GM23338 (cell line): Measurements from ENCODE around the gene PRG3. TPM values are rescaled to one million over a fixed set of nuclear protein-coding genes. Genes with fewer than 3 reads are reported as not detected.

ENCODE experiments used
- ATAC-seq: fragments of 200-7000 bp; cut with Tn5 transposase; 3 replicates; pipeline ENCODE4 v1.9.1; 2020
- DNase-seq: peaks from one replicate; pipeline ENCODE4 v3.0.0-alpha.2; 2015; ENCODE audit warnings: low spot score
- H2AFZ ChIP-seq: fragments of 200-600 bp; sonication (generic); 2 replicates; pipeline ENCODE4 v1.8.0; 2016; ENCODE audit warnings: antibody characterized with exemption, mild to moderate bottlenecking, moderate library complexity
- H3F3A ChIP-seq: fragments of 200-600 bp; sonication (generic); replicated peaks from 2 replicates; pipeline ENCODE4 v1.8.0; 2017; ENCODE audit warnings: antibody characterized with exemption, mixed run types, low read depth
- H3K27ac ChIP-seq: fragments of 200-600 bp; sonication (generic); 2 replicates; pipeline ENCODE4 v1.6.1; 2016; ENCODE audit warnings: low read depth
- H3K27me3 ChIP-seq: fragments of 200-600 bp; sonication (generic); 2 replicates; pipeline ENCODE4 v1.8.0; 2016; ENCODE audit warnings: mild to moderate bottlenecking, mixed run types, moderate library complexity; ENCODE audit not compliant: insufficient read depth
- H3K36me3 ChIP-seq: fragments of 200-600 bp; sonication (generic); 2 replicates; pipeline ENCODE4 v1.8.0; 2016; ENCODE audit warnings: mild to moderate bottlenecking; ENCODE audit not compliant: insufficient read depth
- H3K4me1 ChIP-seq: fragments of 200-600 bp; sonication (generic); 2 replicates; pipeline ENCODE4 v1.8.0; 2016; ENCODE audit warnings: mild to moderate bottlenecking, moderate library complexity; ENCODE audit not compliant: insufficient read depth
- H3K4me2 ChIP-seq: fragments of 200-600 bp; sonication (generic); 2 replicates; pipeline ENCODE4 v1.7.1; 2017; ENCODE audit warnings: mixed run types
- H3K4me3 ChIP-seq: fragments of 200-600 bp; sonication (generic); 2 replicates; pipeline ENCODE4 v1.6.1; 2016; ENCODE audit warnings: mixed run types
- H3K79me2 ChIP-seq: fragments of 200-600 bp; sonication (generic); replicated peaks from 2 replicates; pipeline ENCODE4 v1.8.0; 2017; ENCODE audit warnings: mild to moderate bottlenecking; ENCODE audit not compliant: insufficient read depth
- H3K9me2 ChIP-seq: fragments of 200-600 bp; sonication (generic); 2 replicates; pipeline ENCODE4 v1.8.0; 2017; ENCODE audit not compliant: insufficient read depth
- H4K20me1 ChIP-seq: fragments of 200-600 bp; sonication (generic); replicated peaks from 2 replicates; pipeline ENCODE4 v1.8.0; 2017; ENCODE audit warnings: mild to moderate bottlenecking; ENCODE audit not compliant: insufficient read depth
- H3K27ac Mint-ChIP-seq: 2 replicates; pipeline ENCODE4 v1.8.0; 2020; ENCODE audit warnings: inconsistent platforms, mild to moderate bottlenecking, moderate library complexity, mixed read lengths
- H3K27me3 Mint-ChIP-seq: 3 replicates; pipeline ENCODE4 v1.8.0; 2022; ENCODE audit warnings: low read depth, mild to moderate bottlenecking, moderate library complexity, mixed read lengths, inconsistent platforms; ENCODE audit not compliant: insufficient read depth, poor library complexity
- H3K36me3 Mint-ChIP-seq: 3 replicates; pipeline ENCODE4 v1.8.0; 2021; ENCODE audit warnings: low read depth, mild to moderate bottlenecking, inconsistent platforms, moderate library complexity, mixed read lengths
- H3K4me1 Mint-ChIP-seq: 3 replicates; pipeline ENCODE4 v1.8.0; 2020; ENCODE audit warnings: mild to moderate bottlenecking, inconsistent platforms, mixed read lengths
- H3K4me3 Mint-ChIP-seq: 3 replicates; pipeline ENCODE4 v1.8.0; 2021; ENCODE audit warnings: moderate library complexity, mild to moderate bottlenecking, inconsistent platforms, mixed read lengths
- H3K9me3 Mint-ChIP-seq: 3 replicates; pipeline ENCODE4 v1.8.0; 2020; ENCODE audit warnings: moderate library complexity, mild to moderate bottlenecking, inconsistent platforms, mixed read lengths
- CREB1 ChIP-seq: fragments of 250-450 bp; sonication (Bioruptor Pico); IDR thresholded peaks from 2 replicates; pipeline ENCODE4 v1.5.0; 2020; ENCODE audit warnings: low read depth, mild to moderate bottlenecking, moderate library complexity
- EZH2 ChIP-seq: fragments of 200-600 bp; sonication (generic); IDR thresholded peaks from one replicate; pipeline ENCODE4 v1.8.0; 2017; ENCODE audit warnings: antibody characterized with exemption, mild to moderate bottlenecking, low read depth; ENCODE audit not compliant: unreplicated experiment
- EZH2phosphoT487 ChIP-seq: fragments of 200-600 bp; sonication (generic); IDR thresholded peaks from one replicate; pipeline ENCODE4 v1.8.1; 2018; ENCODE audit warnings: antibody characterized with exemption; ENCODE audit not compliant: unreplicated experiment
- JUNB ChIP-seq: IDR thresholded peaks from one replicate; pipeline ENCODE4 v1.6.1; 2016; ENCODE audit warnings: antibody characterized with exemption; ENCODE audit not compliant: unreplicated experiment
- NANOG ChIP-seq: IDR thresholded peaks from 2 replicates; pipeline ENCODE4 v1.6.1; 2016; ENCODE audit warnings: antibody characterized with exemption, borderline replicate concordance
- POLR2AphosphoS5 ChIP-seq: IDR thresholded peaks from 2 replicates; pipeline ENCODE4 v1.6.1; 2016; ENCODE audit warnings: antibody characterized with exemption, low read depth
- STAT1 ChIP-seq: IDR thresholded peaks from one replicate; pipeline ENCODE4 v1.6.1; 2016; ENCODE audit warnings: antibody characterized with exemption; ENCODE audit not compliant: unreplicated experiment
- ZNF114 ChIP-seq: fragments of 250-450 bp; sonication (Bioruptor Pico); IDR thresholded peaks from 2 replicates; pipeline ENCODE4 v1.5.0; 2020; ENCODE audit warnings: mild to moderate bottlenecking, moderate library complexity
- ZNF331 ChIP-seq: fragments of 250-450 bp; sonication (Bioruptor Pico); IDR thresholded peaks from 2 replicates; pipeline ENCODE4 v1.5.0; 2020; ENCODE audit warnings: low read depth, mild to moderate bottlenecking, moderate library complexity
- long read RNA-seq: library from polyadenylated mRNA; unstranded; transcript quantifications from one replicate; pipeline ENCODE4 v2.0.0, GENCODE V29; 2020; ENCODE audit not compliant: unreplicated experiment
- polyA plus RNA-seq: library from polyadenylated mRNA; unstranded; fragments of >200 nt; fragmentation: Nextera tagmentation; extraction: Ambion mirVana; gene quantifications from 2 replicates; pipeline ENCODE4 v1.2.1, GENCODE V29; 2016
- total RNA-seq: library from RNA; depleted of rRNA; stranded (reverse); fragments of >200 nt; shearing (Covaris generic); gene quantifications from 2 replicates; pipeline ENCODE4 v1.2.3, GENCODE V29; 2014; rRNA removed
- TF ChIP-seq, protein P1 (sequence below): IDR thresholded peaks from one replicate; pipeline ENCODE4 v1.6.1; 2018; ENCODE audit warnings: antibody characterized with exemption; ENCODE audit not compliant: unreplicated experiment
- TF ChIP-seq, protein P2 (sequence below): IDR thresholded peaks from 2 replicates; pipeline ENCODE4 v1.6.1; 2016; ENCODE audit warnings: antibody characterized with exemption
- TF ChIP-seq, protein P3 (sequence below), 2 experiments: fragments of 200-600 bp in 1 of 2; sonication (generic) in 1 of 2; conservative IDR thresholded peaks; 2 replicates each; pipeline versions ENCODE4 v1.5.1 to v1.6.1; 2016 to 2017; ENCODE audit warnings: antibody characterized with exemption in 2 of 2, low read depth in 2 of 2, mild to moderate bottlenecking in 2 of 2, moderate library complexity in 1 of 2
- TF ChIP-seq, protein P4 (sequence below): fragments of 250-450 bp; sonication (Bioruptor Pico); IDR thresholded peaks from 2 replicates; pipeline ENCODE4 v1.5.0; 2020; ENCODE audit warnings: mild to moderate bottlenecking, moderate library complexity

Gene PRG3, protein sequence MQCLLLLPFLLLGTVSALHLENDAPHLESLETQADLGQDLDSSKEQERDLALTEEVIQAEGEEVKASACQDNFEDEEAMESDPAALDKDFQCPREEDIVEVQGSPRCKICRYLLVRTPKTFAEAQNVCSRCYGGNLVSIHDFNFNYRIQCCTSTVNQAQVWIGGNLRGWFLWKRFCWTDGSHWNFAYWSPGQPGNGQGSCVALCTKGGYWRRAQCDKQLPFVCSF
- not detected in 2 replicates for total RNA-seq
- not detected in 2 replicates for polyA plus RNA-seq
- long read RNA-seq: 0 reads

GRCh38 chr11:57380975-57381374 lies at the start of gene PRG3:
Gene PRG3 (minus strand): TSS chr11:57381150. CDS start chr11:57380708, 442 bp downstream.
- Histone ChIP-seq H3K9me2 (no peaks in the 10 kb centered on the region), H3K27ac (no peak within 1 kb of the TSS), H3K36me3 (no peaks in the 10 kb centered on the region), H3K4me3 (no peak within 1 kb of the TSS), H4K20me1 (no peaks in the 10 kb centered on the region), H2AFZ (no peak within 1 kb of the TSS), H3K4me2 (no peak within 1 kb of the TSS), H3F3A (no peaks in the 10 kb centered on the region), H3K27me3 (no peaks in the 10 kb centered on the region), H3K4me1 (no peaks in the 10 kb centered on the region), H3K79me2 (no peaks in the 10 kb centered on the region)
- H3K27me3 Mint-ChIP-seq: peaks cover 10% of the 10 kb centered on the region
- DNase-seq (no peak), ATAC-seq (no peak)
- H3K4me1 Mint-ChIP-seq: peaks cover 2% of the 10 kb centered on the region; the same call in 2 of the 3 replicates
- no peaks in the 10 kb centered on the region for H3K36me3 Mint-ChIP-seq
- H3K9me3 Mint-ChIP-seq: peaks cover 3% of the 10 kb centered on the region; the same call in 1 of the 3 replicates
- TF ChIP-seq, protein P1, sequence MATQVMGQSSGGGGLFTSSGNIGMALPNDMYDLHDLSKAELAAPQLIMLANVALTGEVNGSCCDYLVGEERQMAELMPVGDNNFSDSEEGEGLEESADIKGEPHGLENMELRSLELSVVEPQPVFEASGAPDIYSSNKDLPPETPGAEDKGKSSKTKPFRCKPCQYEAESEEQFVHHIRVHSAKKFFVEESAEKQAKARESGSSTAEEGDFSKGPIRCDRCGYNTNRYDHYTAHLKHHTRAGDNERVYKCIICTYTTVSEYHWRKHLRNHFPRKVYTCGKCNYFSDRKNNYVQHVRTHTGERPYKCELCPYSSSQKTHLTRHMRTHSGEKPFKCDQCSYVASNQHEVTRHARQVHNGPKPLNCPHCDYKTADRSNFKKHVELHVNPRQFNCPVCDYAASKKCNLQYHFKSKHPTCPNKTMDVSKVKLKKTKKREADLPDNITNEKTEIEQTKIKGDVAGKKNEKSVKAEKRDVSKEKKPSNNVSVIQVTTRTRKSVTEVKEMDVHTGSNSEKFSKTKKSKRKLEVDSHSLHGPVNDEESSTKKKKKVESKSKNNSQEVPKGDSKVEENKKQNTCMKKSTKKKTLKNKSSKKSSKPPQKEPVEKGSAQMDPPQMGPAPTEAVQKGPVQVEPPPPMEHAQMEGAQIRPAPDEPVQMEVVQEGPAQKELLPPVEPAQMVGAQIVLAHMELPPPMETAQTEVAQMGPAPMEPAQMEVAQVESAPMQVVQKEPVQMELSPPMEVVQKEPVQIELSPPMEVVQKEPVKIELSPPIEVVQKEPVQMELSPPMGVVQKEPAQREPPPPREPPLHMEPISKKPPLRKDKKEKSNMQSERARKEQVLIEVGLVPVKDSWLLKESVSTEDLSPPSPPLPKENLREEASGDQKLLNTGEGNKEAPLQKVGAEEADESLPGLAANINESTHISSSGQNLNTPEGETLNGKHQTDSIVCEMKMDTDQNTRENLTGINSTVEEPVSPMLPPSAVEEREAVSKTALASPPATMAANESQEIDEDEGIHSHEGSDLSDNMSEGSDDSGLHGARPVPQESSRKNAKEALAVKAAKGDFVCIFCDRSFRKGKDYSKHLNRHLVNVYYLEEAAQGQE: no peak
- no peak for TF ChIP-seq ZNF331 (CRISPR knock-in tag)
- TF ChIP-seq NANOG: no peak
- no peak for TF ChIP-seq EZH2phosphoT487
- TF ChIP-seq JUNB: no peak
- no peak for TF ChIP-seq CREB1
- no peak for TF ChIP-seq STAT1
- TF ChIP-seq POLR2AphosphoS5: no peak
- TF ChIP-seq, protein P2, sequence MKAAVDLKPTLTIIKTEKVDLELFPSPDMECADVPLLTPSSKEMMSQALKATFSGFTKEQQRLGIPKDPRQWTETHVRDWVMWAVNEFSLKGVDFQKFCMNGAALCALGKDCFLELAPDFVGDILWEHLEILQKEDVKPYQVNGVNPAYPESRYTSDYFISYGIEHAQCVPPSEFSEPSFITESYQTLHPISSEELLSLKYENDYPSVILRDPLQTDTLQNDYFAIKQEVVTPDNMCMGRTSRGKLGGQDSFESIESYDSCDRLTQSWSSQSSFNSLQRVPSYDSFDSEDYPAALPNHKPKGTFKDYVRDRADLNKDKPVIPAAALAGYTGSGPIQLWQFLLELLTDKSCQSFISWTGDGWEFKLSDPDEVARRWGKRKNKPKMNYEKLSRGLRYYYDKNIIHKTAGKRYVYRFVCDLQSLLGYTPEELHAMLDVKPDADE: no peak
- no peak for TF ChIP-seq EZH2
- no peak for TF ChIP-seq ZNF114 (CRISPR knock-in tag)
- TF ChIP-seq, protein P3, sequence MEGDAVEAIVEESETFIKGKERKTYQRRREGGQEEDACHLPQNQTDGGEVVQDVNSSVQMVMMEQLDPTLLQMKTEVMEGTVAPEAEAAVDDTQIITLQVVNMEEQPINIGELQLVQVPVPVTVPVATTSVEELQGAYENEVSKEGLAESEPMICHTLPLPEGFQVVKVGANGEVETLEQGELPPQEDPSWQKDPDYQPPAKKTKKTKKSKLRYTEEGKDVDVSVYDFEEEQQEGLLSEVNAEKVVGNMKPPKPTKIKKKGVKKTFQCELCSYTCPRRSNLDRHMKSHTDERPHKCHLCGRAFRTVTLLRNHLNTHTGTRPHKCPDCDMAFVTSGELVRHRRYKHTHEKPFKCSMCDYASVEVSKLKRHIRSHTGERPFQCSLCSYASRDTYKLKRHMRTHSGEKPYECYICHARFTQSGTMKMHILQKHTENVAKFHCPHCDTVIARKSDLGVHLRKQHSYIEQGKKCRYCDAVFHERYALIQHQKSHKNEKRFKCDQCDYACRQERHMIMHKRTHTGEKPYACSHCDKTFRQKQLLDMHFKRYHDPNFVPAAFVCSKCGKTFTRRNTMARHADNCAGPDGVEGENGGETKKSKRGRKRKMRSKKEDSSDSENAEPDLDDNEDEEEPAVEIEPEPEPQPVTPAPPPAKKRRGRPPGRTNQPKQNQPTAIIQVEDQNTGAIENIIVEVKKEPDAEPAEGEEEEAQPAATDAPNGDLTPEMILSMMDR (conservative IDR thresholded peaks at IDR 0.05; ENCODE audit: low read depth in 2 of 2): no peak
- TF ChIP-seq, protein P4, sequence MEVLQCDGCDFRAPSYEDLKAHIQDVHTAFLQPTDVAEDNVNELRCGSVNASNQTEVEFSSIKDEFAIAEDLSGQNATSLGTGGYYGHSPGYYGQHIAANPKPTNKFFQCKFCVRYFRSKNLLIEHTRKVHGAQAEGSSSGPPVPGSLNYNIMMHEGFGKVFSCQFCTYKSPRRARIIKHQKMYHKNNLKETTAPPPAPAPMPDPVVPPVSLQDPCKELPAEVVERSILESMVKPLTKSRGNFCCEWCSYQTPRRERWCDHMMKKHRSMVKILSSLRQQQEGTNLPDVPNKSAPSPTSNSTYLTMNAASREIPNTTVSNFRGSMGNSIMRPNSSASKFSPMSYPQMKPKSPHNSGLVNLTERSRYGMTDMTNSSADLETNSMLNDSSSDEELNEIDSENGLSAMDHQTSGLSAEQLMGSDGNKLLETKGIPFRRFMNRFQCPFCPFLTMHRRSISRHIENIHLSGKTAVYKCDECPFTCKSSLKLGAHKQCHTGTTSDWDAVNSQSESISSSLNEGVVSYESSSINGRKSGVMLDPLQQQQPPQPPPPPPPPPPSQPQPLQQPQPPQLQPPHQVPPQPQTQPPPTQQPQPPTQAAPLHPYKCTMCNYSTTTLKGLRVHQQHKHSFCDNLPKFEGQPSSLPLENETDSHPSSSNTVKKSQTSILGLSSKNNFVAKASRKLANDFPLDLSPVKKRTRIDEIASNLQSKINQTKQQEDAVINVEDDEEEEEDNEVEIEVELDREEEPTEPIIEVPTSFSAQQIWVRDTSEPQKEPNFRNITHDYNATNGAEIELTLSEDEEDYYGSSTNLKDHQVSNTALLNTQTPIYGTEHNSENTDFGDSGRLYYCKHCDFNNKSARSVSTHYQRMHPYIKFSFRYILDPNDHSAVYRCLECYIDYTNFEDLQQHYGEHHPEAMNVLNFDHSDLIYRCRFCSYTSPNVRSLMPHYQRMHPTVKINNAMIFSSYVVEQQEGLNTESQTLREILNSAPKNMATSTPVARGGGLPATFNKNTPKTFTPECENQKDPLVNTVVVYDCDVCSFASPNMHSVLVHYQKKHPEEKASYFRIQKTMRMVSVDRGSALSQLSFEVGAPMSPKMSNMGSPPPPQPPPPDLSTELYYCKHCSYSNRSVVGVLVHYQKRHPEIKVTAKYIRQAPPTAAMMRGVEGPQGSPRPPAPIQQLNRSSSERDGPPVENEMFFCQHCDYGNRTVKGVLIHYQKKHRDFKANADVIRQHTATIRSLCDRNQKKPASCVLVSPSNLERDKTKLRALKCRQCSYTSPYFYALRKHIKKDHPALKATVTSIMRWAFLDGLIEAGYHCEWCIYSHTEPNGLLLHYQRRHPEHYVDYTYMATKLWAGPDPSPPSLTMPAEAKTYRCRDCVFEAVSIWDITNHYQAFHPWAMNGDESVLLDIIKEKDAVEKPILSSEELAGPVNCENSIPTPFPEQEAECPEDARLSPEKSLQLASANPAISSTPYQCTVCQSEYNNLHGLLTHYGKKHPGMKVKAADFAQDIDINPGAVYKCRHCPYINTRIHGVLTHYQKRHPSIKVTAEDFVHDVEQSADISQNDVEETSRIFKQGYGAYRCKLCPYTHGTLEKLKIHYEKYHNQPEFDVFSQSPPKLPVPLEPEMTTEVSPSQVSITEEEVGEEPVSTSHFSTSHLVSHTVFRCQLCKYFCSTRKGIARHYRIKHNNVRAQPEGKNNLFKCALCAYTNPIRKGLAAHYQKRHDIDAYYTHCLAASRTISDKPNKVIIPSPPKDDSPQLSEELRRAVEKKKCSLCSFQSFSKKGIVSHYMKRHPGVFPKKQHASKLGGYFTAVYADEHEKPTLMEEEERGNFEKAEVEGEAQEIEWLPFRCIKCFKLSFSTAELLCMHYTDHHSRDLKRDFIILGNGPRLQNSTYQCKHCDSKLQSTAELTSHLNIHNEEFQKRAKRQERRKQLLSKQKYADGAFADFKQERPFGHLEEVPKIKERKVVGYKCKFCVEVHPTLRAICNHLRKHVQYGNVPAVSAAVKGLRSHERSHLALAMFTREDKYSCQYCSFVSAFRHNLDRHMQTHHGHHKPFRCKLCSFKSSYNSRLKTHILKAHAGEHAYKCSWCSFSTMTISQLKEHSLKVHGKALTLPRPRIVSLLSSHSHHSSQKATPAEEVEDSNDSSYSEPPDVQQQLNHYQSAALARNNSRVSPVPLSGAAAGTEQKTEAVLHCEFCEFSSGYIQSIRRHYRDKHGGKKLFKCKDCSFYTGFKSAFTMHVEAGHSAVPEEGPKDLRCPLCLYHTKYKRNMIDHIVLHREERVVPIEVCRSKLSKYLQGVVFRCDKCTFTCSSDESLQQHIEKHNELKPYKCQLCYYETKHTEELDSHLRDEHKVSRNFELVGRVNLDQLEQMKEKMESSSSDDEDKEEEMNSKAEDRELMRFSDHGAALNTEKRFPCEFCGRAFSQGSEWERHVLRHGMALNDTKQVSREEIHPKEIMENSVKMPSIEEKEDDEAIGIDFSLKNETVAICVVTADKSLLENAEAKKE (CRISPR knock-in tag): no peak
- H3K27ac Mint-ChIP-seq: no peak within 1 kb of the TSS
- H3K4me3 Mint-ChIP-seq: no peak within 1 kb of the TSS
